Left ventricle myocardium superior (tissue), 1 donor: ENCODE measurements around the gene WTIP. TPM values are rescaled to one million over a fixed set of nuclear protein-coding genes. Genes with fewer than 3 reads are reported as not detected.
A peak's percentile ranks its signal among the peaks of the same experiment; 100 is the strongest.
"Not testable (repeated sequence)": the region's sequence is repeated elsewhere in the genome, so short reads cannot be mapped to it uniquely, and the experiment has no call there.

Experiments used
- ATAC-seq: fragments of 200-7000 bp; cut with Tn5 transposase; one replicate; pipeline ENCODE4 v1.9.1; 2020; ENCODE audit warnings: mild to moderate bottlenecking, moderate library complexity
- DNase-seq: peaks from one replicate; pipeline ENCODE4 v3.0.0-alpha.2; 2020
- intact Hi-C: fragments of 100-400 bp; cut with micrococcal nuclease; formaldehyde crosslinking; loops from one replicate; pipeline ENCODE4 v1.11.0; 2022
- total RNA-seq: library from RNA; stranded (reverse); fragmentation: NEBNext Ultra II Directional; extraction: Animal tissue kit (Norgen Biotek cat#: 25700); gene quantifications from one replicate; pipeline ENCODE4 v1.2.1, GENCODE V29; 2021
- donor health status: DM: no; HTN: yes; CAD: no; lungs with severe emphysema.

Gene WTIP
- total RNA-seq, 1 donor from 2014 or later: 26.2 TPM

DNA sequence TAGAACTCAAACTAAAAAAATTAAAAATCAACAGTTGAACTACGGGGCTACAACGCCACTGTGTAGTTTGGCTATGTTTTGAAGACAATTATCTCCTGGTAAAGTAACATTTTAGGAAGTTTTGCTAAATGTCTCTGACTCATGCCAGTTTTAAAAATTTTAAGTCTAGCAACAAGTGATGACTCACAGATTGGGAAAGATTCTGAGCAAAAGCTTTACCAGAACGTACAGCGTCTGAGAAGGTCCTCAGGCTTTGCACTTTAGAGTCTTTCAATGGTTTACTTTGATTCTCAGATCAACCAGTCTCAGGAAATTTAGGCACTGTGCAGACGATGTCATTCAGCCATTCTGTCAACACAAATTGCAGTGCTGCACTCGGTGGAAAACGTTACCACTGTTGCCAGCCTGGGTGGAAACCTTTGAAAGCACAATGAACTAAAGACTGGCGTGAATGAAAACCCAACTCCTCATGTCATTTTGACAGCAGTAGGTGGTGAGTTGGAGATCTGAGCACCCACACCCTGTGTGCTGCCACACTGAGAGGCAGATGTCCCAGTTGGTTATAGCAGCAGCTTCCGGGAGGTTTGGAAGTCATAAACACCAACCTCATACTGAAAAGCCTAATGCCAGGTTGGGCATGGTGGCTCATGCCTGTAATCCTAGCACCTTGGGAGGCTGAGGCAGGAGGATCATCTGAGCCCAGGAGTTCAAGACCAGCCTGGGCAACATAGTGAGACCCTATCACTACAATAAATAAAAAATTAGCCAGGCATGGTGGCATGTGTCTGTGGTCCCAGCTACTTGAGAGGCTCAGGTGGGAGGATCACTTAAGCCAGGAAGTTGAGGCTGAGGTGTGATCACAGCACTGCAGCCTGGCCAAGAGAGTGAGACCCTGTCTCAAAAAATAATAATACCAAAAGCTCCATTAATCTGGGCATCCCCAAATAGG lies 6.3 kb upstream of the WTIP start:
- DNase-seq (no peak), ATAC-seq (no peak)
- intact Hi-C loops: no loop called here

- DNase-seq (no peak), ATAC-seq (no peak)
- intact Hi-C loops: no loop called here
These were observed 5.5 kb upstream of the WTIP start for GRCh38 chr19:34475975-34476594.

- DNase-seq, ATAC-seq, intact Hi-C loops: not testable (repeated sequence)
These were observed 3.1 kb upstream of the WTIP start for GRCh38 chr19:34478496-34478895.

GRCh38 chr19:34479396-34479795 lies 2.2 kb upstream of the WTIP start:
- DNase-seq: no peak
- ATAC-seq: no peak
- intact Hi-C loops: no loop called here

DNA sequence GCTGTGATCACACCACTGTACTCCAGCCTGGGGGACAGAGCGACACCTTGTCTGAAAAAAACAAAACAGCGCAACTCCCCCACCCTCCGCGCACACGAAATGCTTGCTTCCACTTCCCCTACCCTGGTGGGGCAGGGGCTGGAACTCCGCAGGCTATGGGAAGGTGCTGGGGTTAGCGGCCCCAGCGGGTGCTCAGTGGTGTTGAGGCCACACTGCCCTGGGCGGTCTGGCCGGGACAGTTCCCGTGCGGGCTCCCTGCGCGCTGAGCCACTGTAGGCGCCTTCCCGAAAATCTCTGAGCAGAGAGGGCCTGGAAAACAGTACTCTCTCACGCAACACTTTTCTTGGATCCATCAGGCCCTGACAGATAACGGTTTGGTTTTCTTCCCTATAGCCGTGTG lies 1.1 kb upstream of the WTIP start:
- ATAC-seq (no peak), DNase-seq (no peak)
- intact Hi-C loops: no loop called here

DNA sequence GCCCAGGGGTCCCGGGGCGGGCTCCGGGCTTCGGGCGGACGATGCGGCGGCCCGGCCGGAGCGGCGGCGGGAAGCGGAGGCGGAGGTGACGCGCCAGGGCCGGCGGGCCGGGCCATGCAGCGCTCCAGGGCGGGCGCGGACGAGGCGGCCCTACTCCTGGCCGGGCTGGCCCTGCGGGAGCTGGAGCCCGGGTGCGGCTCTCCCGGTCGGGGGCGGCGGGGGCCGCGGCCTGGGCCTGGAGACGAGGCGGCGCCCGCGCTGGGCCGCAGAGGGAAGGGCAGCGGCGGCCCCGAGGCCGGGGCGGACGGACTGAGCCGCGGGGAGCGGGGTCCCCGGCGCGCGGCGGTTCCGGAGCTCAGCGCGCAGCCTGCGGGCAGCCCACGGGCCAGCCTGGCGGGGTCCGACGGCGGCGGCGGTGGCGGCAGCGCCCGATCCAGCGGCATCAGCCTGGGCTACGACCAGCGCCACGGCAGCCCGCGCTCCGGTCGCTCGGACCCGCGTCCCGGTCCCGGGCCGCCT lies 362 bp downstream of the WTIP start:
- ATAC-seq (peak; percentile 12), DNase-seq (peak; percentile 71)
- intact Hi-C loops: no loop called here

GRCh38 chr19:34482380-34483250 lies 1.1 kb downstream of the WTIP start:
- DNase-seq (peak; percentile 67), ATAC-seq (peak; percentile 13)
- intact Hi-C loops: no loop called here

- intact Hi-C loops: no loop called here
- ATAC-seq (peak; percentile 83), DNase-seq (peak; percentile 83)
These were observed 2.8 kb downstream of the WTIP start for GRCh38 chr19:34484328-34484727.

GRCh38 chr19:34485831-34486230 lies 4.3 kb downstream of the WTIP start:
- no peak for DNase-seq
- ATAC-seq: no peak
- intact Hi-C loops: no loop called here

GRCh38 chr19:34487651-34488051 lies 6.1 kb downstream of the WTIP start:
- DNase-seq (no peak), ATAC-seq (no peak)
- intact Hi-C loops: no loop called here

- ATAC-seq (no peak), DNase-seq (no peak)
- intact Hi-C loops: no loop called here
These were observed 7.6 kb downstream of the WTIP start for GRCh38 chr19:34489175-34489574.

DNA sequence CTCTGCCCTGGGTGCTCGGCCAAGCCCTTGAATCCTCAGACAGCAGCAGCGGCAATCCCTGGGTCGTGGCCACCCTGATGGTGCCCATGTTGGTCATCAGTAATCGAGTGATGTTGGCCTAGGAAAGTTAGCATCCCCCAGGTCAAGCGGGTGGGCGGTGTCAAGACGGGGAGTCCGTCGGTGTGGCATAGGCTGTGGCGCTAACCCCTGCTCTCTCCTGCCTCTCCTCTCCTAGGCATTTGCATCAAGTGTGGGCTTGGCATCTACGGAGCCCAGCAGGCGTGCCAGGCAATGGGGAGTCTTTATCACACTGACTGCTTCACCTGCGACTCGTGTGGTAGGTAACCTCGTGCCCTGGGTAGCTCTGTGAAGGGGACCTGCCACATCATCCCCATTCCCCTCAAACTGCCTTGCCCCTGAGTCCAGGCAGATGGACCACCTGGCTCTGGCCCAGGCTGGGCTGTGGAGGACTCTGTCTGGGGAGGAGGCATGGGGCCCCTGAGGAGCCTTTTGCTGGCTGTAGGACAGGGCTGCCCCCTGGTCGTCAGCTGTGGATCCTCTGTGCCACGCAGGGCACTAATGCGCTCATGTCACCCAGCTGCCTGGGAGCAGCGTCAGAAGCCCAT lies 8.7 kb downstream of the WTIP start:
- DNase-seq (no peak), ATAC-seq (no peak)
- intact Hi-C loops: no loop called here

DNA sequence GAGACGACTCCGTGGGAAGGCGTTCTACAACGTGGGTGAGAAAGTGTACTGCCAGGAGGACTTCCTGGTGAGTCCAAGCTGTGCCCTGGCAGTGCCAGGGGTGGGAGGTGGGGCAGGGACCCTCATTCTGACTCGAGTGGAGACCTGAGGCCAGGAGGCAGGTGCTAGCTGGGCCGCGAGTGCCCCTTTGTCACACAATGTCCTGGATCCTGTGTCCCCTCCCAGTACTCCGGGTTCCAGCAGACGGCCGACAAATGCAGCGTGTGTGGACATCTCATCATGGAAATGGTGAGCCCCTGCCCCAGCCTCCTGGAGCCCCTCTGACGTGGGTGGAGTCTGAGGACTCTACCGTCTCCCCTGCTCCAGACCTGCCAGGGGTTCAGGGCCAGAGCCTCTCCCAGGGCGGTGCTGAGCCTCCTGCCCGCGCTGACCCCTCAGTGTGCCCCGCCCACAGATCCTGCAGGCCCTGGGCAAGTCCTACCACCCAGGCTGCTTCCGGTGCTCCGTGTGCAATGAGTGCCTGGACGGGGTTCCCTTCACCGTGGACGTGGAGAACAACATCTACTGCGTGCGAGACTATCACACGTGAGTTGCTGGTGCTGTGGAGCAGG lies 11.6 kb downstream of the WTIP start:
- ATAC-seq: no peak
- intact Hi-C loops: no loop called here
- no peak for DNase-seq

- intact Hi-C loops: no loop called here
- ATAC-seq (no peak), DNase-seq (no peak)
These were observed 12.1 kb downstream of the WTIP start for GRCh38 chr19:34493649-34494044.

GRCh38 chr19:34494601-34495000 lies 13.0 kb downstream of the WTIP start:
- ATAC-seq (no peak), DNase-seq (no peak)
- intact Hi-C loops: no loop called here

GRCh38 chr19:34495416-34495815 lies 13.9 kb downstream of the WTIP start:
- DNase-seq: no peak
- intact Hi-C loops: no loop called here
- ATAC-seq: no peak

- ATAC-seq: no peak
- no peak for DNase-seq
- intact Hi-C loops: no loop called here
These were observed 15.7 kb downstream of the WTIP start for GRCh38 chr19:34497112-34497805.

- DNase-seq (no peak), ATAC-seq (no peak)
- intact Hi-C loops: no loop called here
These were observed 17.7 kb downstream of the WTIP start for GRCh38 chr19:34499155-34499834.
